NCI-H2107 treated with DMSO at 0.1 percent for 48 hours (cell line): ENCODE results near the gene TSTD1.
A peak's percentile ranks its signal among the peaks of the same experiment; 100 is the strongest.
"Not testable (repeated sequence)": the region's sequence is repeated elsewhere in the genome, so short reads cannot be mapped to it uniquely, and the experiment has no call there.

Source experiments
- DNase-seq: peaks from one replicate; lab custom pipeline; 2025; ENCODE audit not compliant: unreplicated experiment; lab: John Stamatoyannopoulos, UW

The TSTD1 gene

DNA sequence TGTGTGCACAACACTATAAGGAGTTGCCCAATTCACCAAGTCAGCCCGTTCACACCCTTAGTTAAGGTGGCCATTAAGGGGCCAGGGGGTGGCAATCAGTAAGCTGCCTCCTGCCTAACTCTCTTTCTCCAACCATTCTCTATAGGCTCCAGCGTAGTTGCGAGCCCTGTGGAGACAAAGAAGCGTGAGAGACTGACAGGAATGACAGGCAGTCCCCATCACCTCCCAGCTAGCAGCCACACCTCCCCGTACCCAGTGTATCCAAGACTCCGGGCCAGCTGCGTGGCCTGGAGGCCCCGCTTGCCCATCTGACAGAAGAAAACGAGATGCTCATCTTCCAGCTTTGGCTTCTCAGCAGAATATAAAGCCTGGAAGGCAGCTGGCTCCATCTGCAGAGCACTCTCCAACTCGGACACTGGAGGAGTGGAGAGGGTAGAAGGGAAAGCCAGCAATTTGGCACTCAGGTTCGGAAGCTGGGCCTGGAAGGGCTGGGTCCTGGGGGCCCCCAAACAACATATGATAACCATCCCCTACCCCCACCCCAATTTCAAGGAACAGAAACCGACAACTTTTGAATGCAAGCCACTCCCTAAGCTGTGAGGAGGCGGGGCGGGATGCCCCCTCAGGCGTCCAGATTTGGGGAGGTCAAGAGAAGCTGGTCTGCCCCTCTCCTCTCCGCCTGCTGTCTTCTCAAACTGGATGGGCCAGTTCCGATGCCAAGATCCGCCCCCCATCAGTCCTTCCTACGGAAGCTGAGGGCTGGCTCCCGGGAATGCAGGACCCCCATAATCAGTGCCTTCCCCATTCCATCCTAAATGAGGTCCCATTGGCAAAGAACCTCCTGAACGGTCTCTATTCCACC lies 872 bp downstream of the TSTD1 start:
- no peak for DNase-seq

DNA sequence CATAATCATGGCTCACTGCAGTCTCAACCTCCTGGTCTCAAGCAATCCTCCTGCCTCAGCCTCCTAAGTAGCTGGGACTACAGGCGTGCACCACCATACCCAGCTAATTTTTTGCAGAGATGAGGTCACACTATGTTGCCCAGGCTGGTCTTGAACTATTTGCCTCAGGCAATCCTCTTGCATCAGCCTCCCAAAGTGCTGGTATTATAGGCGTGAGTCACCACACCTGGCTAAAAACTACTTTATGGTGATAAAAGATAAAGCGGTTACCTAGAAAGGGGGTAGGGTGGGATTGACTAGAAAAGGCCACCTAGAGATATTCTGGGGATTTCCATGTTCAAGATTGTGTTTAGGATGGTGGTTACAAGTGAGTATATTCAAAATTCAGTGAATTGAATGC lies 5.0 kb downstream of the TSTD1 start:
- no peak for DNase-seq

DNA sequence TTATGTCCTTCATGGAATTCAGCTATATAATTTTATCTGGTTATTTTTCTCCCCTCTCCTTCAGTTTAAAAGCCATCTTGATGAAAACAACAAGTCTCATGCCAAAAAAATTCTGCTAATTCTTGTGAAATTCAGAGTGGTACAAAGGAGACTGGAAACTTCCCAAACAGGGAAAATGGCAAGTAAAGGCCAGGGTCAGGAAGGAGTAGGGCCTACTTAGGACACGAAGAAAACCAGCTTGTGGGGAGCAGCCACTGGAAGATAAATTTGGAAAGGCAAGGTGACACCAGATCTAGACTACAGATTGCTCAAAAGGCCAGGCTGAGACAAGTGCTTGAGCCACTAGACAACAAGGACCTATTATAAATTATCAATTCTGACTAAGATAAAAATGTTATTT lies 6.4 kb downstream of the TSTD1 start:
- no peak for DNase-seq

DNA sequence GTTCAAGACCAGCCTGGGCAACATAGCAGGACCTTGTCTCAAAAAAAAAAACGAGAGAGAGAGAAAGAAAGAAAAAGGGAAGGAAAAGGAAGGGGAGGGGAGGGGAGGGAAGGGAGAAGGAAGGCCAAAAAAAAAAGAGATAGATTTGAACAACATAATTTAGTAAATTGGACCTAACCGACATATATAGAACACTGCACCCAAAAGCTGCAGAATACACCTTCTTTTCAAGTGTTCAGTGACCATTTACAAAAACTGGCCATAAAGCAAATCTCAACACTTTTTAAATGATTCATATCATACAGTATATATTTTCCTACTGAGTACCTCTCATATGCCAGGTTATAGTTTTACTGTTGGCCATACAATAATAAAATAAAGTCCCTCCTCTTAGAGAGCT lies 6.9 kb downstream of the TSTD1 start:
- DNase-seq = no peak

DNA sequence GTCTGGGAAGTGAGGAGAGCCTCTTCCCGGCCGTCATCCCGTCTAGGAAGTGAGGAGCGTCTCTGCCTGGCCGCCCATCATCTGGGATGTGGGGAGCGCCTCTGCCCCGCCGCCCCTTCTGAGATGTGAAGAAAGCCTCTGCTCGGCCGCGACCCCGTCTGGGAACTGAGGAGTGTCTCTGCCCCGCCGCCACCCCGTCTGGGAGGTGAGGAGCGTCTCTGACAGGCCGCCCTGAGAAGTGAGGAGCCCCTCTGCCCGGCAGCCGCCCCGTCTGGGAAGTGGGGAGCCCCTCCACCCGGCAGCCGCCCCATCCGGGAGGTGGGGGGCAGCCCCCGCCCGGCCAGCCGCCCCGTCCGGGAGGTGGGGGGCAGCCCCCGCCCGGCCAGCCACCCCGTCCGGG lies 9.3 kb downstream of the TSTD1 start:
- DNase-seq = not testable (repeated sequence)

DNA sequence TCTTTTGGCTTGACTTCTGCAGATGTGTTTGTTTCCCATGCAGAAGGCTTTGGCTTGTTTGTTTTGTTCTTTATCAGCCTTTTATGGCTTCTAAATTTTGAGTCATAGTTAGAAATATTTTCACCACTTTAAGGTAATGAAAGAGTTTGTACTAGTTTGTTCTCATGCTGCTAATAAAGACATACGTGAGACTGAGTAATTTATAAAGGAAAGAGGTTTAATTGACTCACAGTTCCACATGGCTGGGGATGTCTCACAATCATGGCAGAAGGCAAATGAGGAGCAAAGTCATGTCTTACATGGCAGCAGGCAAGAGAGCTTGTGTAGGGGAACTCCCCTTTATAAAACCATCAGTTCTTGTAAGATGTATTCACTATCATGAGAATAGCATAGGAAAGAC lies 11.8 kb downstream of the TSTD1 start:
- DNase-seq = not testable (repeated sequence)

DNA sequence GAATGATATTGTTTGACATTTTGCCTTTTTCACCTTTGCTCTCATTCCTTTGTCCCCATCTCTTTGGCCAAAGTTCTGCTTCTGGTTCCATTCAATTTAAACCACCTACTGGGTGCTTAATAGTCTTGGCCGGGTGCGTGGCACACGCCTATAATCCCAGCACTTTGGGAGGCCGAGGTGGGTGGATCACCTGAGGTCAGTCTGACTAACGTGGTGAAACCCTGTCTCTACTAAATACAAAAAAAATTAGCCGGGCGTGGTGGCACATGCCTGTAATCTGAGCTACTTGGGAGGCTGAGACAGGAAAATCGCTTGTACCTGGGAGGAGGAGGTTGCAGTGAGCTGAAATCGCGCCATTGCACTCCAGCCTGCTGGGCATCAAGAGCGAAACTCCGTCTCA lies 16.3 kb downstream of the TSTD1 start:
- not testable (repeated sequence) for DNase-seq

DNA sequence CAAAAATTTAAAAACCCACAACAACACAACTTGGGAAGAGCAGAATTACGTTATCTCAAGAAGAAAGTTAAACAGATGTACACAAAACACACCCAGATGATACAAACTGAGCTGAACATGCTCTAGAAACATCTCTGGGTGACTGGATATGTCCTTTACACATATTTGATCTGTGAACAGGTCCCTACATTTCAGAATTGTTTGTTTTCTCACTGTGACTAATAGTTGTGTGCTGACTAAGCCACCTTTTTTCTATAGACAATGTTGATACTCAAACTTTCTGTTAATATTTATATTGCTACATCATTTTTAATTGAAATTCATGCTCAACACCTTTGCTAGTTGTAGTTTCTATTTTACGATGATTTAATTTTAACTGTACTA lies 16.8 kb downstream of the TSTD1 start:
- no peak for DNase-seq

DNA sequence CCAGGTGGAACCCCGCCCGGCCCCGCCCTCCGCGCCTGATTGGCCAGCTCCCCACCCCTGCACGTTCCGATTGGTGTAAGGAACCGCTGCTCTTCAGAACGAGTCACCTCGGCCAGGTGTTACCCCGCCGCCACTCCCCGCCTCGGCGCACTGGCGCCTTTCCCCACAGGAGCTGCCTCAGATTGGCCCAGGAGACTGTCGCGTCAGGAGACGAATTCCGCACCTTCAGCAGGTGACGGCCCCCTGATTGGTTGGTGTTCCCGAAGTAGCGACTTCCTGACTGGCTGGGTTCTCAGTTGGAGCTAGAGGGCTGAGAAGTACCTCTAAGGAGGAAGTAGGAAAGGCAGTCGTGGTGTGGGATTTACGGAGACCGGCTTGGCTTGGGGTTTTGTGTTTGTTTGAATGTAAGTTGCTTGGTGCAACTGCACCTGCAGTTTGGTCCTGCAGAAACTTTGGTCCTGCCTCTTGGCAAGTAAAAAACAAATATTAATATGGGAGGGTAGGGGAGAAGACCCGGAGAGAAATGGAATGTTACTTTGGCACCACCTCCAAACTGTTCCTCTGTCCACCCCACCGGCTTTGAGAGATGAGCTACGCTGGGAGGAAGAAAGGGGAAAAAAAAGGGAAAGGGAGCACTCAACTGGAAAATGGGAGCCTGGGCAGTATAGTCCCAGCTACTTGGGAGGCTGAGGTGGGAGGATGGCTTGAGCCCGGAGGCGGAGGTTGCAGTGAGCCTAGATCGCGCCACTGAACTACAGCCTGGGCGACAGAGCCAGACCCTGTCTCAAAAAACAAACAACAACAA lies 17.4 kb downstream of the TSTD1 start:
- peak; percentile 98 for DNase-seq

DNA sequence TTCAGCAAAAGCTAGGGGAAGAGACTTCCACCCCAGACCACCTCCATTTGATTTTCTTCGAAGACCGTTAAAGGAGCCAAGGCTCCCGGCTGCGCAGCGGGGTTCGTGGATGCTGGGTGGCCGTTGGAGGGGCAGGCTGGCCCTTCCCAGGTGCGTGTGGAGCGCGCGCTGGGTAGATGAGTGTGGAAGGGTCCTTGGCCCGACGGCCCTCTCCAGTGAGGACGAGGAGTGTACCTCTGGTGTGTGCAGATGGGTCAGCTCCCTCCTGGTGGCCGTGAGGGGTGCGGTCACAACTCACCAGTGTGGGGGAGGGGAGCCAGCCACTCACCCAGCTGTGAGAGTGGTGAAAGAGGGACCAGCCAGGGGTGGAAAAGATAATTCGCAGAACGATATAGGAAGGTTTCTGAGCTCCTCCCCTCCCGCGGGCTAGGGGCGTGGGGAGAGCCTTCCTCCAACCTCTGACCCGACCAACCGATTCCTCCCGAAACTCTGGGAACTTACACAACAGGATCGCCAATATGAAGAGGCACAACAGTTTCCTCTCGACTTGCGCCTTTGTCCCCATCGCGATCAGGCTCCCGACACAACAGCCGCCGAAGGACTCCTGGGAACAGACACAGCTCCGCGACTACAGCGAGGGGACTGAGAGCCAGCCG lies 18.1 kb downstream of the TSTD1 start, which contains the start of gene F11R:
F11R (minus strand) TSS at position 644 of the 656 bp plus-strand sequence; CDS start at position 565, 79 bp downstream.
- no peak for DNase-seq

DNA sequence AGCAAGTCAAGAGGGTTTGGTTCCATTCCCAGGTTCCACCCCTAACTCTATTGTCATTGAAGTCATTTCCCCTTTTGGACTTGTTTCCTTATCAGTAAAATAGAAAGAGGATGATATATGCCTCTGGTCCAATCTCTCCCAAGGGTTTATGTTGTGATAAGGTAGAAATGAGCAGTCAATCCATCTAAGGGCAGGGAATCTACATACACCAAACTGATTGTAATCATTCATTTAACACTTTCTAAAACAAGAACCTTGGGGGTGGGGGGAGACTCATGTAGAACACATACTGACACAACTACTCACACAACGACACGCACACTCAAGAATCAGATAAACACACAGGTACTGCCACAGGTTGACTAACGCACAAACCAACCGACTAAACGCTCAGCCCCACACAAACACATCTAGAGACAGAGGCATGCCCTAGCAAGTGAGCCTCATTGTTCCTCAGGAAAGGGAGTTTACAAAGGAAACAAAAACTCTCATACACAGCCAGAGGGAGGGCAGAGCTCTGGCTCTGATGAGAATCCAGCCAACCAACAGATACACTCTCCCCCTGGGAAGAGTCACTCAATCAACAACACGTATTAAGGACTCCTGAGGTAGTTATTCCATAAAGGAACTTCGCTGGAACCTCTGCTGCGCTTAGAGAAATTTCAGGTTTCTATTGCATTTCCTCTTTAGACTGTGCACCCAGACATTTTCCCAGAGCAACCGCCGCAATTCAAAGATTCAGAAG lies 18.8 kb downstream of the TSTD1 start:
- peak; percentile 60 for DNase-seq

DNA sequence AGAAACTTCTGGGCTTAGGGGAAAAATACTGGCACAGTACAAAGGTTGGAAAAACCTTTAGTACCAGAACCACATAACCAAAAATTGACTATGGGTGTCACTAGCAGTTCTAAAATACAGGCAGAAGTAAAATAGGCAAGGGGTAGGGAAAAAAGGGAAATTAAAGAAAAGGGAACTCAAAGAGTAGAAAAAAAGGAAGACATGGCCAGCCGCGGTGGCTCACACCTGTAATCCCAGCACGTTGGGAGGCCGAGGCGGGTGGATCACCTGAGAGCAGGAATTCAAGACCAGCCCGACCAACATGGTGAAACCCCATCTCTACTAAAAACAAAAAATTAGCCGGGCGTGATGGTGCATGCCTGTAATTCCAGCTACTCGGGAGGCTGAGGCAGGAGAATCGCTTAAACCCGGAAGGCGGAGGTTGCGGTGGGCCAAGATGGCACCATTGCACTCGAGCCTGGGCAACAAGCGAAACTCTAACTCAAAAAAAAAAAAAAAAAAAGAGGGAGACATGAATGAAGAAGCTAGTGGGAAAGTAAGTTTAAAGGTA lies 19.6 kb downstream of the TSTD1 start:
- not testable (repeated sequence) for DNase-seq

DNA sequence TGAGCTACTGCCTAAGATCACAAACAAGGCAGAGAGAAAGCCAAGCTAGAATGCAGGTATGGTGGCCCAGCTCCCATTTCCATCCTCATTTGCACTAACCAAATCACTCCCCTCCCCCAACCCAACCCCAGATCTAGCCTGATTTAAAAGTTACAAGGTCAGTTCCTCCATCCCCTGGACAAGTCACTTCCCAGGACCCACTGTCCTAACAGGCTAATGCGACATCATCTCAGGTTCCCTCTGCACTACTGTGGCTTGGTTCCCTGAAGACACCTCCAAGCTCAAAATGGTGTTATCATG lies 20.2 kb downstream of the TSTD1 start:
- no peak for DNase-seq

DNA sequence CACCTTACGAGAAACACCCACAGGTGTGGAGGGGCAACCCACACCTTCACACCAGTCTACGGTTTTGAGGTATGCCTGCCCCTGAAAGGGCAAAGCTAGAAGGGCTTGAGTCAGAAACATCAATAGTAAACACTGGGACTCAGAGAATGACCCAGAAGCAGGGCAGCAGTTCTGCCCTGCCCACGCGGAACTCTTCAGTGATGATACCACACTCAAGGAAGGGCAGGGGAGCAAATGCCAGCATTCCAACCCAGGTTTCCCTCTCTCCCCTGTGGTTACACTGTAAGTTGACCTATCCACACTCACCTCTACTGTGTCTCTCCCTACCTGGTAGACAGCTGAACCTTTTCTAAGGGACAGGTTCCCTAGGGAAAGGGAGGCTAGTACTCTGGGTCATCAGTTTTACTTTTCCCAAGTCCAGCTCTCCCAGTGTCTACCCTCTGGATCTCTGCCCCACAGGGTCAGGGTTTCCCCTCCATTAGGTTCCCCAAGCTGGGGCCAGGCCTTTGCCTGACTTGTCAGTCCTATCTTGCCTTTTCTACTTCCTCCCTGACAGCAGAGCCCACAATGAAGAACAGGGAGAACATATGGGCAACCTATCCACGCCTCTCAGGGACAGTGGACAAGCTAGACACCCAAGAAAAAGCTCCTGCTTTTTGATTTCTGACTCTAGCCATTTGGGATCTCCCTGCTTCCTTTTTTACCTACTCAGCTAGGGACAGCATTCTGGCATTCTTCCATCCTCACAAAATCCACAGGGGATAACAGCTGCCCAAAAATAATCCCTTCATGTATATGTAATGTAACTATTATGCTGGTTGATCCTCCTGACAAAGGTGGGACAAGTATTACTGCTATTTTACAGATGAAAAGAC lies 20.8 kb downstream of the TSTD1 start:
- no peak for DNase-seq

DNA sequence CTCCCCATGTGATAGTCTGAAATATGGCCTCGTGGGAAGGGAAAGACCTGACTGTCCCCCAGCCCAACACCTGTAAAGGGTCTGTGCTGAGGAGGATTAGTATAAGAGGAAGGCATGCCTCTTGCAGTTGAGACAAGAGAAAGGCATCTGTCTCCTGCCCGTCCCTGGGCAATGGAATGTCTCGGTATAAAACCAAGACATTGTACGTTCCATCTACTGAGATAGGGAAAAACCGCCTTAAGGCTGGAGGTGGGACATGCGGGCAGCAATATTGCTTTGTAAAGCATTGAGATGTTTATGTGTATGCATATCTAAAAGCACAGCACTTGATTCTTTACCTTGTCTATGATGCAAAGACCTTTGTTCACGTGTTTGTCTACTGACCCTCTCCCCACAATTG lies 21.6 kb downstream of the TSTD1 start:
- DNase-seq = not testable (repeated sequence)

DNA sequence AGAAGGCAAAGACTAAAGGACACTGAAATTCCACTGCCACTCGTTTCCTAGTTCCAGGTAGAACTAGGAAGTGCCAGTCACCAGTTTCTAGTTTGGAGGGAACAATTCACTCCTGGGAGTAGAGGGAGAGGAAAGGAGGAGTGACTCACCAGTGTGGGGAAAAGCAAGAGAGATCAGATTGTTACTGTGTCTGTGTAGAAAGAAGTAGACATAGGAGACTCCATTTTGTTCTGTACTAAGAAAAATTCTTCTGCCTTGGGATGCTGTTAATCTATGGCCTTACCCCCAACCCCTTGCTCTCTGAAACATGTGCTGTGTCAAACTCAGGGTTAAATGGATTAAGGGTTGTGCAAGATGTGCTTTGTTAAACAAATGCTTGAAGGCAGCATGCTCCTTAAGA lies 22.1 kb downstream of the TSTD1 start:
- DNase-seq = not testable (repeated sequence)

DNA sequence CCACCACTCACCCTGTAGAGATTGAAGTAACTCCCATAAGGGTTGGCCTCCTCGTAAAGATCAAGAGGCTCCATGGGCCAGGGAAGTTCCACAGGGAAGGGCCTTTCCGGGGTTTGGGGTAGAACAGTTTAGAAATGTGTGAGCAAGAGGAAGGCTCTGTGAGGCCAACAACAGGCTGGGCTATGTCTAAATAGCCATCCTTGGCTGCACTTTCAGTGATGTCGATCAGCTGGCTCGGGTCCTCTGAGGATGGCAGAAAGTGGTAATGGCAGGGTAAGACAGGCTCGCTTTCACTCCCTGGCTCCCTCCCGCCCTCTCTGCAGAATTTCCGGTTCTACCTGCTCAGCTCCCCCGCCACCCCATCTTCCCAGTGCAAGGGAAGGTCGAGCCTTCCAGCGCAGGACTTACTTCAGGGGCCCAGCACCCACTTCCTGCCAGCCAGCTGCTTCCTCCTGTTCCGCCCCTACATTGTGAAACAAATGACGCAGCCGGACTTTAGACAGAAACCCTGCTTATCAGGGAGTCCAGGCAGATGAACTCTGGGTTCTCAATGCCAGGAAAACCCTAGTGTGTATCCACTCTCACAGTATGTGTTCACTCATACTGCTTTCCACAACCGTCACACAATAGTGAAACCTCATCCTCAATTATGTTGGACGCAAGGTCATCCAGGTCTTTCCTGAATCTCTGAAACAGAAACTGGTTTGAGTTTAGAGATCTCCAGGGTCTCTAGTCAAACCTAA lies 25.1 kb downstream of the TSTD1 start:
- no peak for DNase-seq

DNA sequence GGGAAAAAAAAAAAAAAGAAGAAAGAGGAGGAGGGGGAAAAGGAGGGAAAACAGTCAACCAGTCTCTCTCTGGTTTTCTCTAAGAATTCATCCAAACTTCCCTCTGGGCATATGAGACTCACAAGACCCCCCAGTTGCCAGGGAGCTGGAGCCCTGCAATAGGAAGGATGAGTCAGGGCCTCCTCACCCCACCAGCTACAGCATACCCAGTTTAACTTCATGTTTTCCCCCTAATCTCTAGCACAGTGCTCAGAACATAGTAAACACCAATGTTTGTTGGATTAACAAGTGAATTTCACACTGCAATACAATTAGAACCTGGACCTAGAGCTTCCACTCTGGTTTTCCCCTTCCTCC lies 25.7 kb downstream of the TSTD1 start:
- no peak for DNase-seq

DNA sequence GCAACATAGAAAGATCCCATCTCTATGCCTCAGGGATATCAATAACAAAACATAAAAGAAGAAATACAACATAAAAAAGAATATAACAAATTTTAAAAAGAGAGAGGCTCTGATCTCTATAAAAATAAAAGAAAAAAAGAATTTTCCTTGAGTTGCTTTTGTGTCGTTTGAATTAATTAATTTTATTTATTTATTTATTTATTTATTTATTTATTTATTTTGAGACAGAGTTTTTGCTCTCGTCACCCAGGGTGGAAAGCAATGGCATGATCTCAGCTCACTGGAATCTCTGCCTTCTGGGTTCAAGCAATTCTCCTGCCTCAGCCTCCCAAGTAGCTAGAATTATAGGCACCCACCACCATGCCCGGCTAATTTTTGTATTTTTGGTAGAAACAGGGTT lies 26.3 kb downstream of the TSTD1 start:
- no peak for DNase-seq
